HG02759 (cell line): ENCODE measurements around the gene FAM25A.
"Not testable (repeated sequence)": the region's sequence is repeated elsewhere in the genome, so short reads cannot be mapped to it uniquely, and the experiment has no call there.

Source experiments
- ATAC-seq: cut with Tn5 transposase; IDR thresholded peaks from one replicate; pipeline ENCODE4 v1.9.1; 2021; ENCODE audit warnings: mild to moderate bottlenecking, moderate library complexity; ENCODE audit not compliant: unreplicated experiment

FAM25A gene

GRCh38 chr10:87020056-87020455 is at the start of gene FAM25A:
Gene FAM25A, plus strand, starts transcription at chr10:87020294. Its CDS starts 31 bp downstream, at chr10:87020325.
- not testable (repeated sequence) for ATAC-seq

GRCh38 chr10:86970982-86971231 is 49.2 kb upstream of the FAM25A start:
- no peak for ATAC-seq

GRCh38 chr10:86971232-86971991 is 48.7 kb upstream of the FAM25A start:
- peak; percentile 83 for ATAC-seq

GRCh38 chr10:86972613-86973380 is 47.3 kb upstream of the FAM25A start:
- no peak for ATAC-seq

- no peak for ATAC-seq
Measured at GRCh38 chr10:86974484-86974883, 45.6 kb upstream of the FAM25A start.

- ATAC-seq, result no peak
Measured at GRCh38 chr10:86976362-86977056, 43.6 kb upstream of the FAM25A start.

- not testable (repeated sequence) for ATAC-seq
Measured at GRCh38 chr10:86978457-86978856, 41.6 kb upstream of the FAM25A start.

DNA sequence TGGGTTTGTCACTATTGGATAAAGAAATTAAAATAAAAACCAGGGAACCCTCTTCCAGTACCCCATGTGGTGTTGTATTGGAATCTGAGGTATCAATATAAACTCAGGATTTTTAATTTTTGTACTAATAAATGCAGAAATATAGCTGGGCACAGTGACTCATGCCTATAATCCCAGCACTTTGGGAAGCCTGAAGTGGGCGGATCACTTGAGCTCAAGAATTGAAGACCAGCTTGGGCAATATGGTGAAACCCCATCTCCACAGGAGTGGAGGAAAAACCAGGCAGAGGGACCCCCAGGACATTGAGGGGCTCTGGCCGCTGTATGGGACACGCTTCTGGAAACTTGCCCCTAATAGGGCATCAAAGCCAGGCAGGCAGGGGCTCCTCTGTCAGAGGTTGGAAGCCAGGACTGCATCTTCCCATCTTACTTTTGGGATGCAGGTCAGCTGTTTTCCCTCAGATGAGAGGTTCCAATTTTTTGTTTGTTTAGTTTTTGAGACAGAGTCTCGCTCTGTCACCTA is 40.7 kb upstream of the FAM25A start:
- no peak for ATAC-seq

DNA sequence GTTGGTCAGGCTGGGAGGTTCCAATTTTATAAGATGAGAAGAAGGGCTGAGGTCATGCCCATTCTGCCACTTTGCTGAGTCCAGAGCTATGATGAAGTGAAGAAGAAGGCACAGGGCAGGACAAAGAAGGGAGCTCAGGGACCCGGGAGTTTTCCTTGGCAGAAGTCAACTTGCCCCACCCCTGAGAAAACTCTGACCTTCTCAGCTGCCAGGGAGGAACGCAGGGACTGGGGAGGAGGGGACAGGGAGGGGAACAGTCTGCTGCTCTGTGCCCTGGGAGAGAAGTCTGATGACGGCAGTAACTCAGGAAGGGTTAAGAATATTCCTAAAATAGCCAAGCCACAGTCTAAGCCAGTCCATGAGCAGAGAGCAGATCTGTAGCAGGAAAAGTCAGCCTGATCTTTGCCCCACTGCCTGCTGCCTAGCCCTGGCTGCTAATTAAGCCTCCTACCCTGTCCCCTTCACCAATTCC is 40.1 kb upstream of the FAM25A start:
- no peak for ATAC-seq

- ATAC-seq, result not testable (repeated sequence)
Measured at GRCh38 chr10:86981020-86981419, 39.1 kb upstream of the FAM25A start.

GRCh38 chr10:86981716-86982115 is 38.4 kb upstream of the FAM25A start:
- ATAC-seq, result no peak

- not testable (repeated sequence) for ATAC-seq
Measured at GRCh38 chr10:86984498-86984897, 35.6 kb upstream of the FAM25A start.

DNA sequence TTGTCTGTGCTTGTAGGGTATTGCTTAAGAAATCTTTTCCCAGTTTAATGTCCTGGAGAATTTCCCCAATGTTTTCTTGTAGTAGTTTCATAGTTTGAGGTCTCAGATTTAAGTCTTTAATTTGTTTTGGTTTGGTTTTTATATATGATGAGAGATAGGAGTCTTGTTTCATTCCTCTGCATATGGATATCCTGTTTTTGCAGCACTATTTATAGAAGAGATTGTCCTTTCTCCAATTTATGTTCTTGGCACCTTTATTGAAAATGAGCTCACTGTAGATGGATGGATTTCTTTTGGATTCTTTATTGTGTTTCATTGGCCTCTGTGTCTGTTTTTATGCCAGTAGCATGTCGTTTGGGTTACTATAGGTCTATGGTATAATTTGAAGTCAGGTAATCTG is 31.6 kb upstream of the FAM25A start:
- no peak for ATAC-seq

DNA sequence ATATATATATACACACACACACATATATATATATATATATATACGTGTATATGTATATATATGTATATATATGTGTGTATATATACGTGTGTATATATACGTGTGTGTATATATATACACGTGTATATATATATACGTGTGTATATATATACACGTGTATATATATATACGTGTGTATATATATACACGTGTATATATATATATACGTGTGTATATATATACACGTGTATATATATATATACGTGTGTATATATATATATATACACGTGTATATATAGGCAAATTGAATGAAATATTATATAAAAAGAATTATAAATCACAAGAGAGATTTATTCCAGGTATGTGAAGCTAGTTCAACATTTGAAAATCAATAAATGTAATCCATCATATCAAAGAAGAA is 28.7 kb upstream of the FAM25A start:
- not testable (repeated sequence) for ATAC-seq

DNA sequence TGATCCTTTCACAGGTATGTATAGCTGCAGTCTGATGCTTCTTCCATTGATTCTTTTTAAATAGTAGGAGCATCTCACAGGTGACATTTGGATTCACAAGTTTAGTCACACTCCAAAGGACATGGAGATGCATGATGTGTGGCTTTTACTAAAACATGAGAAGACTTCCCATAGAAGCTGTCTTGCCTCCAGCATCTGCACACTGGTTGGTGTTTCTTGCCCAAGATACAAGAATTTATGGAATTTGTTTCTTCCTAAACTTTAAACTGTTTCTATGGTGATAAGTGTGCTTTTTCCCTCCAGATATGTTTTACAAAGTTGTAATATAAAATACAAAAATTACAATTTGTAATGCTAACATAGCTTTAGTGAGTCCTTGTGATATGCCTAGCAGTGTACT is 27.6 kb upstream of the FAM25A start:
- ATAC-seq, result no peak

GRCh38 chr10:86992929-86993328 is 27.2 kb upstream of the FAM25A start:
- no peak for ATAC-seq

- ATAC-seq, result not testable (repeated sequence)
Measured at GRCh38 chr10:86999802-87000403, 20.2 kb upstream of the FAM25A start.

DNA sequence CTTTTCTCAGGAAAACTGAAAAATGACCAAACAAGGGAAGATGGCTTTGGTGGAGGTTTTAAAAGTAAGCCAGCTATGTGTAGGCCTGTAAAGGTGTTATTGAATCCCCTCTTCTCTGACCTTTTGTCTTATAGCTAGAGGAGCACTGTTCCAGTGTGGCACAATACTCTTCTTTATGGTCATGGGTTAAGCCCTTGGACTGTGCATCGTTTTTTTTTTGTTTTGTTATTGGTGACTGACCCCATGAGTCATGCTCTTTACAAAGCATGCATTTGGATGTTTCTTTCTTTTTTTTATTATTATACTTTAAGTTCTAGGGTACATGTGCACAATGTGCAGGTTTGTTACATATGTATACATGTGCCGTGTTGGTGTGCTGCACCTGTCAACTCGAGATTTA is 19.6 kb upstream of the FAM25A start:
- no peak for ATAC-seq

GRCh38 chr10:87007124-87007523 is 13.0 kb upstream of the FAM25A start:
- ATAC-seq, result not testable (repeated sequence)

- not testable (repeated sequence) for ATAC-seq
Measured at GRCh38 chr10:87007674-87008073, 12.4 kb upstream of the FAM25A start.

GRCh38 chr10:87008303-87008702 is 11.8 kb upstream of the FAM25A start:
- not testable (repeated sequence) for ATAC-seq
